AG09309 (cell line): ENCODE data around the gene KAT14.
"Not testable (repeated sequence)": the region's sequence is repeated elsewhere in the genome, so short reads cannot be mapped to it uniquely, and the experiment has no call there.

ENCODE experiments used
- DNase-seq: peaks from one replicate; pipeline ENCODE4 v3.0.0-alpha.2; 2010; ENCODE audit warnings: low read depth
- H3K4me3 ChIP-seq: 2 replicates; pipeline ENCODE4 v1.5.1; 2011; ENCODE audit warnings: mild to moderate bottlenecking, low read depth, low read length, moderate library complexity; ENCODE audit not compliant: control insufficient read depth
- CTCF ChIP-seq: IDR thresholded peaks from 2 replicates; pipeline ENCODE4 v1.5.1; 2011; ENCODE audit warnings: mild to moderate bottlenecking, low read depth, low read length, inconsistent platforms; ENCODE audit not compliant: insufficient read depth, control insufficient read depth; ENCODE audit errors: missing control alignments

Gene KAT14

GRCh38 chr20:18195931-18196330 is 58.3 kb downstream of the KAT14 start:
- no peak for DNase-seq
- no peak overlapping the region for H3K4me3 ChIP-seq
- TF ChIP-seq CTCF = no peak

GRCh38 chr20:18197382-18198070 is 59.9 kb downstream of the KAT14 start:
- no peak for DNase-seq
- TF ChIP-seq CTCF = no peak
- no peak overlapping the region for H3K4me3 ChIP-seq

- no peak for DNase-seq
- TF ChIP-seq CTCF = no peak
- no peak overlapping the region for H3K4me3 ChIP-seq
Measured at GRCh38 chr20:18202966-18203365, 65.3 kb downstream of the KAT14 start.

- not testable (repeated sequence) for H3K4me3 ChIP-seq
Measured at GRCh38 chr20:18203700-18204099, 66.0 kb downstream of the KAT14 start.

GRCh38 chr20:18213002-18213401 is 75.3 kb downstream of the KAT14 start:
- DNase-seq = no peak
- no peak overlapping the region for H3K4me3 ChIP-seq
- TF ChIP-seq CTCF = no peak

More at GRCh38 chr20:18203700-18204099, 66.0 kb downstream of the KAT14 start:
- DNase-seq = not testable (repeated sequence)

GRCh38 chr20:18215566-18215965 is 77.9 kb downstream of the KAT14 start:
- no peak for TF ChIP-seq CTCF
- H3K4me3 ChIP-seq = no peak overlapping the region
- no peak for DNase-seq

GRCh38 chr20:18218280-18218679 is 80.6 kb downstream of the KAT14 start:
- H3K4me3 ChIP-seq = no peak overlapping the region
- TF ChIP-seq CTCF = no peak

More at GRCh38 chr20:18218280-18218679, 80.6 kb downstream of the KAT14 start:
- DNase-seq = no peak
